Stimulated activated CD8-positive, alpha-beta memory T cell treated with anti-CD3 and anti-CD28 coated beads, Interleukin-4, amount 100 ng/mL, for 1 hour (primary cell): ENCODE measurements around the gene KCNG2.

Experiments
- DNase-seq, 2 donors: peaks; one replicate each; pipeline ENCODE4 v3.0.0-alpha.2; 2020; ENCODE audit warnings: low read depth in 2 of 2, low spot score in 1 of 2

KCNG2 gene

GRCh38 chr18:79798346-79798998, 734 bp downstream of the KCNG2 start:
- no peak for DNase-seq

DNA sequence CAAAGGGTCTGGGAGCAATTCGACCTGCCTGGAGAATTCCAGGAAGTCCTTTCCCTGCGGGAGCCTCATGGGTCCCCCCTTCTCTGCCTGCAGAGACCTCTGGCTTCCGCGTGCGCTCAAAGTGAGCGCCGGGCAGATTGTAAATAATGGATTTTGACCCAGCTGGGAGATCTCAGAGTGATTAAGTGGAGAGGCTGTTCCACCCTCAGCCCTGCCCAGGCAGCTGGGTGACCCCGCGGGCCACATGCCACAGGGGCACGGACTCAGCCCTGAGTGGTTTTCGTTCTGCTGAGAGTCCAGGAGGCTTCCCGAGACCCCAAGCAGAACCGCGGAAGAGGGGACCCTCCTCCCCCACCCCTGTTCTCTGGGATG, 1.2 kb downstream of the KCNG2 start:
- no peak for DNase-seq

GRCh38 chr18:79799619-79800370, 2.1 kb downstream of the KCNG2 start:
- DNase-seq, result no peak

GRCh38 chr18:79800371-79801180, 2.8 kb downstream of the KCNG2 start:
- no peak for DNase-seq

DNA sequence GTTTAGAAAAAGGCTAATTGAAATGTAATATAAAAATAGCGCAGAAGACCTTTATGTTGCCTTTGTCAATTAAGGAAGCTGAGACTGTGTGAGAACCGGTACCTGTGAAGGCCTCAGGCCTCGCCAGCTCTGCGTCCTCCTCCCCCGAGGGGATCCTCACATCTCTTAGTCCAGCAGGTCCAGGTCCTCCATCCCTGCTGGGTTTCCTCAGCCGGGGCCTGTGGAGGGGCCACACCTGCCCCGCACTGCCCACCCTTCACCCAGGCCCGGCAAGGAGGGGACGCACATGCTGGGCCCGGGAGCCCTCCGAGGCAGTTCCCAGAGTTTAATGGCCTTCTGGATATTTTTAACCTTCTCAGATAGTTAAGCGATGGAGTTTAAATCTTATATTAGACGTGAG, 3.5 kb downstream of the KCNG2 start:
- no peak for DNase-seq

DNA sequence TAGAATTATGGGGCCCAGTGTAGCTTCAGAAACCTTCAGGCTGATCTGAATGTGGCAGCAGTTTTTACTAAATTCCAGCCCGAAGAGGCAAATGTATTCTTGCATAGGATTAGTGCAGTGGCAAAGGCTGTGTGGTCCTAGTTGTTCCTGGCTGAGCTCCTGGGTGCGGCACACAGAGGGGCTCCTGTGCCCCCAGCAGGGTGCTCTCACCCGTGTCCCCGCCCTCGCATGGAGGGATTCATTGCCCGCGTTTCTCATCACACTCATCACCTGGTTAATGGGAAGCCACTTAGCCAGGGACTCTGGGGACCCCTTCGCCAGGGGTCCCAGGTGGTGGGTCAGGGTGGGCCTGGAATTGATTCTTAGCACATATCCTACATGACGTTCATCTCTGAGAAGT, 3.9 kb downstream of the KCNG2 start:
- no peak for DNase-seq

DNA sequence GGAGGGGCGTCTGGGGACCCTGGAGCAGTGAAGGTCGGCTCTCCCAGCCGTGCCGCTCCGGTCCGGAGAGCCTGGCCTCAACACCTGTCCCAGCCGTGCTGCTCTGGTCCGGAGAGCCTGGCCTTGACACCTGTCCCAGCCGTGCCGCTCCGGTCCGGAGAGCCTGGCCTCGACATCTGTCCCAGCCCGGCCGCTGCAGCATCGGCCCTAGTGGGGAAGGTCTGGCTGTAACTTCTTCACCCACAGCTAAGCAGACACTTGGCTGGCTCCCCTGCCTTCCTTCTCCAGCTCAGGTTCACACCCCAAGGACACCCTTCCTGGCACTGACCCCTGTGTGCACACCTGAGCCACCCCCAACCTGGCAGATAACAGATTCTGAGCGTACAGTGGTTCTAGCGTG, 4.6 kb downstream of the KCNG2 start:
- DNase-seq, result no peak

- DNase-seq, result no peak
These were observed 5.9 kb downstream of the KCNG2 start for GRCh38 chr18:79803611-79804051.

- no peak for DNase-seq
These were observed 6.5 kb downstream of the KCNG2 start for GRCh38 chr18:79804130-79804787.

- no peak for DNase-seq
These were observed 7.6 kb downstream of the KCNG2 start for GRCh38 chr18:79805211-79805887.

- DNase-seq, result no peak
These were observed 8.3 kb downstream of the KCNG2 start for GRCh38 chr18:79805926-79806487.

DNA sequence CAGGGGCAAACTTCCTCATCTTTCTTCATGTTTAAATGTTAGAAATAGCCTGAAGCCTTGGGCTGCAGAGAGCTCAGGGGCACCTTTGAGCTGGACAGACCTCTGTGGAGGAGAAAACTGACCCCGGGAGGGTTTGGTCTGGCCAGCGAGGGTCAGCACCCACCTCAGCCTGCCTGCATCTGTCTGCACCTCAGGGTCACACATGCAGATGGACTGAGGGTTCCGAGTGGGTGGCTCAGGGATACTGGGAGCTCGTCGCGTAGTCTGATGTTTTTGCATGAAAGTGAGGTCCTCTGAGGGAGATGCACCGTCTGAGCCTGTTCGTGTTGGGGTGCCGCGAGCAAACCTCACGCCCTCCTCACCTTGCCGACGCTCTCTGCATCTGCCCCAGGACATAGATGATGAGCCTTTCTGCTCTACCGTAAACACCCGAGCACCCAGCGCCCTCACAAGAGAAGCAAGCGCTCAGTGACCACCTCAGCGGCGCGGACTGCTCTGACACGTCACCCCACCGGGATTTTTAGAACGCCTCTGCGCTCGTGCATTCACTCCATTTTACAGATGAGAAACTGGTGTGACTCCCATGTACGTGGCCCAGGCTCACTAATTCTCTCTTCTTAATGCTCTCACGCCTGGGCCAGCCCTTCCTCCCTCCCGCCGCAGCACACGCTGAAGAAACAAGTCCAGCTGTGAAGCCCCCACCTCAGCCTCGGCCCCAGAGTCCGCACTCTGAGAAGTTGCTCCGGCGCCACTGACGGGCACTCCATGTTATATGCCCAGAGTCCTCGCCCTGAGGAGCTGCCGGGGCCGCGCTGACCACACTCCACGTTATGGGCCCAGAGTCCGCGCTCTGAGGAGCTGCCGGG, 9.5 kb downstream of the KCNG2 start:
- DNase-seq, result no peak

- no peak for DNase-seq
These were observed 11.9 kb downstream of the KCNG2 start for GRCh38 chr18:79809482-79810192.

DNA sequence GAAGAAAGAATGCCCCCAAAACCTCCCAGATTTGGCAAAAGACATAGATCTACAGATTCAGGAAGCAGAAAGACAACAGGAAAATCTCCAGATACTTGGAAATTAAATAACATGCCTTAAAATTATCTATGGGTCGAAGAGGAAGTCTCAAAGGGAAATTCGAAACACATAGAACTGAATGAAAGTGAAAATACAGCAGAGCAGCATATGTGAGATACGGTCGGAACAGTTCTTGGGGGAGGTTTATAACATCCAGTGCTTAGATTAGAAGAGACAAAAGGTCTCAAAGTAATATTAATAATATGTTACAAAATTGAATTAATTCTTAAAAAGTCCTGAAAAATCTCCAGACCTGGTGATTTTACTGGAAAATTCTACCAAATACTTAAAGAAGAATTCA, 14.3 kb downstream of the KCNG2 start:
- DNase-seq, result no peak

GRCh38 chr18:79814373-79814772, 16.6 kb downstream of the KCNG2 start:
- no peak for DNase-seq

GRCh38 chr18:79815657-79816056, 17.9 kb downstream of the KCNG2 start:
- no peak for DNase-seq

GRCh38 chr18:79816092-79816491, 18.4 kb downstream of the KCNG2 start:
- DNase-seq, result no peak

DNA sequence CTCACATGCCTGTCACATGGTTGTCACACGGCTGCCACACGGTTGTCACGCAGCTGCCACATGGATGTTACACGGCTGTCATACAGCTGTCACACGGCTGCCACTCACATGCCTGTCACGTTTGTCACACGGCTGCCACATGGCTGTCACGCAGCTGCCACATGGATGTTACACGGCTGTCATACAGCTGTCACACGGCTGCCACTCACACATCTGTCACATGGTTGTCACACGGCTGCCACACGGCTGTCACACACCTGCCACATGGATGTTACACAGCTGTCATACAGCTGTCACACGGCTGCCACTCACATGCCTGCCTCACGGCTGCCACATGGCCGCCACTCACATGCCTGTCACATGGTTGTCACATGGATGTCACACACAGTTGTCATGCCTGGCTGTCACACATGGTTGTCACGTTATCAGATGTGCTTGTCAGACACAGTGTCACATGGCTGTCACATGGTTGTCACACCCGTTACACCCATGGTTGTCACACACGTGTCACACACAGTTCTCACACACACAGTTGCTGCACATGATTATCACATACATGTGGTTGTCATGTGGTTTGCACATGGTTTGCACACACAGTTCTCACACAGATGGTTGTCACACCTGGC, 19.4 kb downstream of the KCNG2 start:
- DNase-seq, result no peak

- no peak for DNase-seq
These were observed 19.9 kb downstream of the KCNG2 start for GRCh38 chr18:79817607-79817998.
